Measurements from ENCODE around the gene RPH3AL.
"Not testable (repeated sequence)": the region's sequence is repeated elsewhere in the genome, so short reads cannot be mapped to it uniquely, and the experiment has no call there.

Gene RPH3AL

GRCh38 chr17:378068-378467 lies 25.5 kb upstream of the RPH3AL start:
- no peak for DNase-seq

DNA sequence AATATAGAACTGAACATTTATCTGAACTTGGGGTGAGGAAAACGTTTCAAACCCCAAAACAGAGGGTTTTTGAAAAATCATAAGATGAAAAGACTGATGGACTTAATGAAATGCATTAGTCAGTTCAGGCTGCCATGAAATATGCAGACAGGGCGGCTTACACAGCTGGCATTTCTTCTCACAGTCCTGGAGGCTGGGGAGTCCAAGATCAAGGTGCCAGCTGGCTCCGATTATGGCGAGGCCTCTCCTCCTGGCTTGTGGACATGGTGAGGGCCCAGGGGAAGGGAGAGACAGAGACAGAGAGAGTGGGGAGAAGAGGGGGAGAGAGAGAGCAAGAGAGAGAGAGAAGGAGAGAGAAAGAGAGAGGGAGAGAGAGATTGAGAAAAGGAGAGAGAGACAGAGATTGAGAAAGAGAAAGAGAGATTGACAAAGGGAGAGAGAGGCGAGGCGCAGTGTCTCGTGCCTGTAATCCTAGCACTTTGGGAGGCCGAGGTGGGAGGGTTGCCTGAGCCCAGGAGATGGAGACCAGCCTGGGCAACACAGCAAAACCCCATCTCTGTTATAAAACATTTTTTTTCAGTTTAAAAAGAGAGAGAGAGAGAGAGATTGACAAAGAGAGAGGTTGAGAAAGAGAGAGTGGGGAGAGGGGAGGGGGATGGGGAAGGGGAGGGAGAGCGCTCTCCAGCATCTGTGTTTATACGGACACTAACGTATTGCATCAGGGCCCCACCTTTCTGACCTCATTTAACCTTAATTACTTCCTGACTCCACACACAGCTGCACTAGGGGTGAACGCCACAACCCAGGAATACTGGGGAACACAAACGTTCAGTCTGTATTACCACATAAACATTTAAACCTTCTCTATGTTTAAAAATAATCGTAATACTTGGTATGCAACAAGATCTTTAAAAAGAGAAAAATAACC lies 24.6 kb upstream of the RPH3AL start:
- no peak for DNase-seq

- DNase-seq = no peak
These were observed 21.1 kb upstream of the RPH3AL start for GRCh38 chr17:373613-374230.

- no peak for DNase-seq
These were observed 19.8 kb upstream of the RPH3AL start for GRCh38 chr17:372157-373152.

GRCh38 chr17:371583-371982 lies 19.0 kb upstream of the RPH3AL start:
- no peak for DNase-seq

GRCh38 chr17:367656-368055 lies 15.0 kb upstream of the RPH3AL start:
- DNase-seq = not testable (repeated sequence)

DNA sequence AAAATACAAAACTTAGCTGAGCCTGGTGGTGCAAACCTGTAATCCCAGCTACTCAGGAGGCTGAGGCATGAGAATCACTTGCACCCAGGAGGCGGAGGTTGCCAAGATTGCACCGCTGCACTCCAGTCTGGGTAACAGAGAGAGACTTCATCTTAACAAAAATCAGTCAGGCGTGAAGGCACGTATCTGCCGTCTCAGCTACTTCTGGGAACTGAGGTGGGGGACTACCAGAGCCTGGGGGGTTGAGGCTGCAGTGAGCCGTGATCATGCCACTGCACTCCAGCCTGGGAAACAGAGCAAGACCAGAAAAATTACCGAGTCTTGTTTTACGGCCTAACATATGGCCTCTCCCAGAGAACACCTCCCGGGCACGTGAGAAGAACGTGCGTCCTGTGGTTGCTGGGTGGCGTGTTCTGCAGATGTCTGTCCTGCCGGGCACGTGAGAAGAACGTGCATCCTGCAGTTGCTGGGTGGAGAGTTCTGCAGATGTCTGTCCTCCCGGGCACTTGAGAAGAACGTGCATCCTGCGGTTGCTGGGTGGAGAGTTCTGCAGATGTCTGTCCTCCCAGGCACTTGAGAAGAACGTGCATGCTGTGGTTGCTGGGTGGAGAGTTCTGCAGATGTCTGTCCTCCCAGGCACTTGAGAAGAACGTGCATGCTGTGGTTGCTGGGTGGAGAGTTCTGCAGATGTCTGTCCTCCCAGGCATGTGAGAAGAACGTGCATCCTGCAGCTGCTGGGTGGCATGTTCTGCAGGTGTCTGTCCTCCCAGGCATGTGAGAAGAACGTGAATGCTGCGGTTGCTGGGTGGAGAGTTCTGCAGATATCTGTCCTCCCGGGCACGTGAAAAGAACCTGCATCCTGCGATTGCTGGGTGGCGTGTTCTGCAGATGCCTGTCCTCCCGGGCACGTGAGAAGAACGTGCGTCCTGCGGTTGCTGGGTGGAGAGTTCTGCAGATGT lies 14.3 kb upstream of the RPH3AL start:
- not testable (repeated sequence) for DNase-seq

DNA sequence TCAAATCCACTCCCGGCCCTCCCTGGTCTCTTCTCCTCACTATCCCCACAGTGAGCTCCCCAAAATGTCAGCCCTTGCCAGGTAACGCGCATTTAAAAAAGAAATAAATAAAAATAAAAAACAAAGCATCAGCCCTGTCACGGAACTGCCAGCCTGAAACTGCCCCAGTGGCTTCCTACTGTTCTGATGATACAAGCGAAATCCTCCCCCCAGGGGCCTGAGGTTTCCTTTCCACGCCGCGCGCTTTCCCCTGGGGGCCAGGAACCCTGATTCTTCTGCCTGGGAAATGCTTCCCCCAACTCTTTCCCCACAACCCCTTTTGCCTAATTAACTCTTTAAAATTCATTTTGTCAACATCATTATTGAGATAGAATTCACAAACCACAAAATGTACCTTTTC lies 12.2 kb upstream of the RPH3AL start:
- no peak for DNase-seq

- DNase-seq = no peak
These were observed 11.7 kb upstream of the RPH3AL start for GRCh38 chr17:364308-364707.

DNA sequence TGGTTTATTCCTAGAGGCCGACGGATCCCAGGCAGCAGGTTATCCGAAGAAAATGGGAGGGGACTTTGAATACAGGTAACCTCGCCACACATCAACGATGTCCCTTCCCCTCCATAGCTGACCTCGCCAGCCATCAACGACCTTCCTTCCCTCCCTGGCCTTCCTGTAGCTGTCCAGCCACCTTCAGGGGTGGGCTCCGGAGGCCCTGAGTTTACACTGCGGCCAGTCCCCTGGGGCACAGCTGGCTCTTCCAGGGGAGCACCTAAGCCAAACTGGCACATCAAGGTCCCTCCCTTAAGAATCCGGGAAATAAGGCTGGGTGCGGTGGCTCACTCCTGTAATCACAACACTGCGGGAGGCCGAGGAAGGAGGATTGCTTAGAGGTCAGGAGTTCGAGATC lies 10.1 kb upstream of the RPH3AL start:
- no peak for DNase-seq

- no peak for DNase-seq
These were observed 7.6 kb upstream of the RPH3AL start for GRCh38 chr17:360092-360750.

- DNase-seq = no peak
These were observed 6.0 kb upstream of the RPH3AL start for GRCh38 chr17:358491-359151.

GRCh38 chr17:357644-358043 lies 5.0 kb upstream of the RPH3AL start:
- DNase-seq = no peak

- no peak for DNase-seq
These were observed 4.2 kb upstream of the RPH3AL start for GRCh38 chr17:356671-357434.

DNA sequence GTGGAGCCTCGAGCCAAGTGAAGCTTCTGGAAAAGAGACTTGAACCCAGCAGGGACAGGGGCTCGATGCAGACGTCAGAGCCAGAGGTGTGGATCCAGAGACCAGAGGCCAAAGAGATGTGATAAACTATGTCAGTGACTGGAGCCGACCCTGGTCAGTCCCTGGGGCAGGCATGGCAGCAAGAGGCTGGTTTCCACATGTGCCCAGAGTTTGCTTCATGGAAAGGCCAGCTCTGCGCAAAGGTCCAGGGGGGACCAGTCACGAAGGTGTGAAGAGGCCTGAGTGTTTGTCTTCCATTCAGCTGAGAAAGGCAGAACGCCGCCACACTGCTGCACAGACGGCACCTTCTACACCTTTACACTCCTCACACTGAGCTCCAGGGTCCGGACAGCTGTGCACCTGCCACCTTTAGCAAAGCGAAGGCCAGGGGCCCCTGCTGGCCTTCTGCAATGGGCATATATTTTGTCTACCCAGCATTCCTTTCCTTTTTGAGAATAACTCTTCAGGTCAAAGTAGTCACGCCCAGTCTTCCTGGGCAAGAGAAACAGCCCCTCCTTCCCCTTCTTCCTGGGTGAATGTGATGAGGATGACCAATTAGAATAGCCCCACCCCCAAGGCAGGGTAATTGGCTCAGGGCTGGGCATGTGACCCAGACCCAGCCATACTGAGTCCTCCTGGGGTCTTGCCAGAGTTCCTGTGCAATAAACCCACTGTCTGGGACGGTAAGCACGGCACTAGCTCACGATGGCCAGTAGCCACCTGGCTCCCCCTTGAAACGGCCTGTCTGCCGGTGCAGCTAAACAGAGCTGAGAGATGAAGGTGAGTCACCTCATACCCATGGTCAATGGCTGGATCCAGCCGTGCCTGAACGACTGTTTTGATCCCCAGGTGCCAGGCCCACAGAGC lies 2.3 kb upstream of the RPH3AL start:
- DNase-seq = no peak

- no peak for DNase-seq
These were observed 1.2 kb upstream of the RPH3AL start for GRCh38 chr17:353838-354234.

DNA sequence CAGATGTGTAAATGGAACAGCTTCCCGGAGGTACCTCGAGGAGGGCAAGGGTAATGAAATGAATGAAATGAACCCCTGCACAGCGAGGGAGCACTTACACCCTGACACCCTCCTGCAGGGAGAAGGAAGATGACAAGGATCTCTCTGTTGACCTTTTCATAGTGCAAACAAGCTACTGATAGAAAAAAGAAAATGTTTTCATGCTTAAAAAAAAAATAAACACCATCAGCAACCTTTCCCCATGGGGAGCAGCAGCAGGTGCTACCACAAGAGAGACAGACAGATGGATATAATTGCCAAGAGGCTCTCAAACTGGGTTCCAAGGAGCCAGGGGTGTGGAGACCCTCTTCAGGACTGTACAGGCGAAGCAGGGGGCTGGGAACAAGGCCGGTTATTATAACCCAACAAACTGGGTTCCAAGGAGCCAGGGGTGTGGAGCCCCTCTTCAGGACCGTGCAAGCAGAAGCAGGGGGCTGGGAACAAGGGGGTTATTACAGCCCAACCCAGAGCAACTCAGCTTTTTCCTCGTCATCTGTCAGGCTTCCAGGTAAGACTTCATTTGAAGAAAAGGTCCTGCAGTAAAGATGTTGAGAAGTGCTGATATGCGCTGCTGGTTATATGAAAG lies 718 bp upstream of the RPH3AL start:
- DNase-seq = no peak

GRCh38 chr17:351875-352420 lies 659 bp downstream of the RPH3AL start:
- no peak for DNase-seq
